Kidney (tissue), 14 donors: ENCODE results near the gene CMIP. TPM values are rescaled to one million over a fixed set of nuclear protein-coding genes. Genes with fewer than 3 reads are reported as not detected.

Experiments used
- DNase-seq, 5 donors: peaks; one replicate each; pipeline ENCODE4 v3.0.0-alpha.2; 2013 to 2020
- FAIRE-seq: peaks from 2 replicates; lab custom pipeline; 2012; peaks lifted over from hg19 to GRCh38; lab: Jason Lieb, UNC
- H3K27ac ChIP-seq, 2 donors: one replicate each; pipeline ENCODE4 v1.7.0; 2013; ENCODE audit warnings: low read depth in 2 of 2, low read length in 2 of 2, inconsistent platforms in 1 of 2
- H3K27me3 ChIP-seq: one replicate; pipeline ENCODE4 v1.7.1; 2013; ENCODE audit warnings: low read length, inconsistent platforms; ENCODE audit not compliant: control insufficient read depth, insufficient read depth
- H3K36me3 ChIP-seq, 3 donors: one replicate each; pipeline versions ENCODE4 v1.7.0 to v1.7.1; 2013; ENCODE audit warnings: low read length in 3 of 3, control low read depth in 1 of 3, inconsistent platforms in 1 of 3; ENCODE audit not compliant: insufficient read depth in 3 of 3, control insufficient read depth in 2 of 3
- H3K4me1 ChIP-seq, 3 donors: one replicate each; pipeline versions ENCODE4 v1.7.0 to v1.7.1; 2013; ENCODE audit warnings: low read length in 3 of 3, inconsistent platforms in 1 of 3, low read depth in 1 of 3; ENCODE audit not compliant: control insufficient read depth in 2 of 3, insufficient read depth in 2 of 3
- H3K4me3 ChIP-seq, 3 donors: one replicate each; pipeline versions ENCODE4 v1.7.0 to v1.8.1; 2013; ENCODE audit warnings: low read length in 3 of 3, control low read depth in 1 of 3, inconsistent platforms in 1 of 3
- H3K9ac ChIP-seq, 3 donors: one replicate each; pipeline versions ENCODE4 v1.7.0 to v1.7.1; 2013; ENCODE audit warnings: low read length in 3 of 3, control low read depth in 1 of 3, inconsistent platforms in 1 of 3
- H3K9me3 ChIP-seq, 3 donors: one replicate each; pipeline versions ENCODE4 v1.7.0 to v1.7.1; 2013; ENCODE audit warnings: low read length in 3 of 3, control low read depth in 1 of 3, inconsistent platforms in 1 of 3; ENCODE audit not compliant: control insufficient read depth in 2 of 3, insufficient read depth in 1 of 3
- intact Hi-C: fragments of 100-400 bp; cut with DNase I; formaldehyde crosslinking; loops from one replicate; pipeline ENCODE4 v1.11.1; 2022
- microRNA-seq: library from miRNA; unstranded; fragments of <30 nt; microRNA quantifications from one replicate; pipeline ENCODE4 v1.2.0, GENCODE V29; 2020
- polyA plus RNA-seq: library from polyadenylated mRNA; stranded (reverse); fragments of 350-450 nt; fragmentation: Illumina TruSeq; extraction: RNeasy Lipid Tissue Mini Kit (QIAGEN cat#74804); gene quantifications from one replicate; pipeline ENCODE4 v1.2.3, GENCODE V29; 2014; ENCODE audit warnings: low read depth, low replicate concordance; ENCODE audit not compliant: insufficient read depth
- total RNA-seq: library from RNA; stranded (reverse); fragmentation: NEBNext Ultra II Directional; extraction: Animal tissue kit (Norgen Biotek cat#: 25700); gene quantifications from one replicate; pipeline ENCODE4 v1.2.1, GENCODE V29; 2021
- TF ChIP-seq, protein P1 (sequence below): IDR thresholded peaks from 3 replicates; pipeline ENCODE4 v1.5.1; 2012; ENCODE audit warnings: mild to moderate bottlenecking, moderate library complexity, borderline replicate concordance; ENCODE audit not compliant: insufficient read depth; ENCODE audit errors: extremely low read depth
- donor health status: control.
- donor health status: control.
- donor health status: control.
- donor health status: control.
- donor health status: control.
- donor health status: DM: yes; HTN: yes; CAD: no.
- donor health status: Normal renal cell carcinoma (clear cell type).

The CMIP gene
- total and polyA plus RNA-seq, 2 donors from 2014 or later = 16.6 to 65.7 TPM

- H3K27me3 ChIP-seq = no peaks in the 10 kb centered on the region
- H3K27ac ChIP-seq = peak overlapping the region in 1 of 2 donors; percentile 10
- TF ChIP-seq, protein P1, sequence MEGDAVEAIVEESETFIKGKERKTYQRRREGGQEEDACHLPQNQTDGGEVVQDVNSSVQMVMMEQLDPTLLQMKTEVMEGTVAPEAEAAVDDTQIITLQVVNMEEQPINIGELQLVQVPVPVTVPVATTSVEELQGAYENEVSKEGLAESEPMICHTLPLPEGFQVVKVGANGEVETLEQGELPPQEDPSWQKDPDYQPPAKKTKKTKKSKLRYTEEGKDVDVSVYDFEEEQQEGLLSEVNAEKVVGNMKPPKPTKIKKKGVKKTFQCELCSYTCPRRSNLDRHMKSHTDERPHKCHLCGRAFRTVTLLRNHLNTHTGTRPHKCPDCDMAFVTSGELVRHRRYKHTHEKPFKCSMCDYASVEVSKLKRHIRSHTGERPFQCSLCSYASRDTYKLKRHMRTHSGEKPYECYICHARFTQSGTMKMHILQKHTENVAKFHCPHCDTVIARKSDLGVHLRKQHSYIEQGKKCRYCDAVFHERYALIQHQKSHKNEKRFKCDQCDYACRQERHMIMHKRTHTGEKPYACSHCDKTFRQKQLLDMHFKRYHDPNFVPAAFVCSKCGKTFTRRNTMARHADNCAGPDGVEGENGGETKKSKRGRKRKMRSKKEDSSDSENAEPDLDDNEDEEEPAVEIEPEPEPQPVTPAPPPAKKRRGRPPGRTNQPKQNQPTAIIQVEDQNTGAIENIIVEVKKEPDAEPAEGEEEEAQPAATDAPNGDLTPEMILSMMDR = no peak
- no peak overlapping the region for H3K9ac ChIP-seq
- H3K9me3 ChIP-seq = no peaks in the 10 kb centered on the region
- DNase-seq (no peak), FAIRE-seq (no peak)
- H3K4me1 ChIP-seq = peaks cover 0 to 8% (median 0%) of the 10 kb centered on the region in 3 donors
- no peaks in the 10 kb centered on the region for H3K36me3 ChIP-seq
- intact Hi-C loops = no loop called here
- no peak overlapping the region for H3K4me3 ChIP-seq
Measured at GRCh38 chr16:81756615-81757356, 312.2 kb downstream of the CMIP start.

GRCh38 chr16:81758376-81758775, 313.8 kb downstream of the CMIP start:
- TF ChIP-seq, protein P1 = no peak
- Histone ChIP-seq H3K9ac (no peak overlapping the region), H3K9me3 (no peaks in the 10 kb centered on the region), H3K4me3 (no peak overlapping the region), H3K27ac (no peak overlapping the region), H3K36me3 (no peaks in the 10 kb centered on the region), H3K27me3 (no peaks in the 10 kb centered on the region), H3K4me1 (peaks cover 0 to 5% (median 0%) of the 10 kb centered on the region in 3 donors)
- intact Hi-C loops = no loop called here
- DNase-seq (no peak), FAIRE-seq (no peak)

Small RNAs within 50 kb of the gene (microRNA-seq; reads per million reads assigned to microRNA genes)
- gene MIR6504 = not detected
- gene MIR7854 = 2.7 reads per million

Other genes with a start within 250 kb of the CMIP start
- 3.0 TPM for gene BCO1, start 206.1 kb upstream of the CMIP start, total RNA-seq
- gene BCO1, start 206.1 kb upstream of the CMIP start, polyA plus RNA-seq = 1.4 TPM
- 7.7 TPM for gene GAN, start 129.8 kb upstream of the CMIP start, total RNA-seq
- 0.60 TPM for gene GAN, start 129.8 kb upstream of the CMIP start, polyA plus RNA-seq